NCI-H2081 treated with DMSO at 0.1 percent for 48 hours (cell line): ENCODE data around the gene TNFRSF13B.

Experiments
- DNase-seq: peaks from one replicate; lab custom pipeline; 2025; lab: John Stamatoyannopoulos, UW

Gene TNFRSF13B

DNA sequence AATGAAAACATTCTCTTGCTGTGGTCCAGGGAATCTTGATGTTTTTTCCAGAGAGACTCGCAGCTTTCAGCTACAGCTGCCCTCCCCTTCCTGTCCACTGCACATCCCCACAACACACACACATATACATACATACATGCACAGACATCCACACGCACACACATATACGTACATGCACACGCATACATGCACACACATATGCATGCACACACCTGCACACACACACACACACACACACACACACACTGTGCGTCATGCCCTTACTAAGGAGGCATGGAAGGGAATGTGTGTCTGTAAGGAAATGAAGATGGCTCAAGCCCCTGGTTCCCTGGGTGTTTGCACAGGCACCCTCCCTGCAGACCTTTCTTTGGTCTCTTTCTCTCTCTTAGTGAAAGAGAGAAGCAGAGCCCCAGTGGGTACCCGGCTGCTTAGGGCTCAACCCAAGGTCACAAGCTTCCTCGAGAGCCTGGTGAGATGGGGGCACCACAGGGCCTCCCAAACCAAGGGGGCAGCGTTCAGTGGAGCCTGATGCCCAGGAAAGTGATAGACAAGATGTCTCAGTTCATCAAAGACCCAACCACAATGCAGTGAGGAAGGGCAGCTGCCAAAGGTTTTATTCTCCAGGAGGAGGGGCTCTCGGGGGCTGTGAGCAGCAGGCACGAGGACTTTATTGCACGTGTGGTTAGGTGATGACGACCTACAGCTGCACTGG is 33.3 kb downstream of the TNFRSF13B start:
- DNase-seq: no peak

DNA sequence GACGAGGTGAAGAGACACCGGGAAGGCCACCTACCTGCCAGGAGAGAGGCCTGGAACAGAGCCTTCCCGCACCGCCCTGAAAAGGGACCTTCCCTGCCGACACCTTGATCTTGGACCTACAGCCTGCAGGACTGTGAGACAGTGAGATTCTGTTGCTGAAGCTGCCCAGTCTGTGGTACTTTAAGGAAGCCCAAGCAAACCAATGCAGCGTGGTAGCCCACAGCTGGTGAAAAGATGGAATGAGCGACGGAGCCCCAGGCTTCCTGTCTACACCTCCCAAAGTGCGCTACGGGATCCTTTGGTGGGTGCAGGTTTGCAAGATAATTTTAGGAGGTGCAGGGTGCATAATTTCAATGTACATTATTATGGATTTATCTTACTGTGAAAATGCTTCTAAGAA is 33.9 kb downstream of the TNFRSF13B start:
- DNase-seq: no peak

DNA sequence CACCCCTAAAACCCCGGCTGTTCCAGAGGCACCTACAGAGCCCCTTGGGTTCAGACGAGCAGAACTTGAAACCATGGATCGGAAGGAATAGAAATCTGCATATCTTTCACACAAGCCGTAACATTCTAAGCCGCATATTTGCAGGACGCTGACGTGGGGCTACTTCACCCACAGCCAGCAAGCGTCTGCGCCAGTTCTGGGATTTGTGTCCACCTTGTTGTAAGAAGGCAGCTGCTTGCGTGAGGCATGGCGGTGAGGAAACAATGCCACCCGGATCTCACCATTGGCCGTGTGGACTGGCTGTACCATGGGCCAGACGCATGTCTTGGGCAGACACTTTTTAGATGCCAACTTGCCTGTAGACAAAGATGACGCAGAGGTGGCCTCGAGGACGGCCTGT is 34.5 kb downstream of the TNFRSF13B start:
- DNase-seq: no peak

DNA sequence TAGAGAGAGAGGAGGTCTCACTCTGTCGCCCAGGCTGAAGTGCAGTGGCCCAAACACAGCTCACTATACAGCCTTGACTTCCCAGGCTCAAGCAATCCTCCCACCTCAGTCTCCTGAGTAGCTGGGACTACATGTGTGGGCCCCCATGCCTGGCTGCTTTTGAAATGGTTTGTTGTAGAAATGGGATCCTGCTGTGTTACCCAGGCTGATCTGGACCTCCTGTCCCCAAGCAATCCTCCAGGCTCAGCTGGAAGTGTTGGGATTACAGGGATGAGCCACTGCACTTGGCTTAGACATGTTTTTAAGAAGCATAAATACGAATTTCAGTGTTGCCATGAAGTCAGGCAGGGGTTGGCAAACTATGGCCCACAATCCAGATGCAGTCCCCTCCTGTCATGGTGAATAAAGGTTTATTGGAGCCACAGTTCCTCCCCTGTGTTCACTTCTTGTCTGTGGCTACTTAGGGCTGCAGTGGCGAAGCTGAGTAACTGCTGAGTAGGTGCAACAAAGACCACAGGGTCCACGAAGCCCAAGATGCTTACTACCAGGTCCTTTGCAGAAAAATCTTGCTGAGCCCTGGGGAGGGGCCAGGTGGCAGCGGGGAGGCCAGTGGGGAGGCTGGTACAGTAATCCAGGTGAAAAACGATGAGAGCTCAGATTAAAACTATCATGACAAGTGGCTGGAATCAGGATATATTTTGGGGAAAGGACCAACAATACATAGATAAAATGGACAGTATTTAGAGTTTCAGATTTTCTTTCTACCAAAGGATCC is 35.2 kb downstream of the TNFRSF13B start:
- no peak for DNase-seq

DNA sequence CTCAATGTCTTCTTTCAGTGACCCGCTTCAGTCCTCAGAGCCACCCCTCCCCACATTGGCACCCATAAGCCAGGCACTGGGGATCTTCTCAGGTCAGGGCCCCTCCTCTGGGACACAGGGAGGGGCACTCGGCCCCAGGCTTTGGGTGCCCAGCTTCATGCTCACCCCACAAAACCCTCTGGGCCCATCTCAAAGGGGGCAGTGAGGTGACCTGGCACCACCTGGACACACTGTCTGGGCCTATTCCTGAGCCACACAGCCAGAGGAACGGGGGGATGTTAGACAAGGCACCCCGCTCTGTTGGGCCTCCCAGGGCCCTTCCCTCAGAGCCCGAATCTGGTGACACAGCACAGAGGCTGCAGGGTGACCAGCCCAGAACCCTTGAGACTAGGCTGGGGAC is 36.1 kb downstream of the TNFRSF13B start:
- no peak for DNase-seq

DNA sequence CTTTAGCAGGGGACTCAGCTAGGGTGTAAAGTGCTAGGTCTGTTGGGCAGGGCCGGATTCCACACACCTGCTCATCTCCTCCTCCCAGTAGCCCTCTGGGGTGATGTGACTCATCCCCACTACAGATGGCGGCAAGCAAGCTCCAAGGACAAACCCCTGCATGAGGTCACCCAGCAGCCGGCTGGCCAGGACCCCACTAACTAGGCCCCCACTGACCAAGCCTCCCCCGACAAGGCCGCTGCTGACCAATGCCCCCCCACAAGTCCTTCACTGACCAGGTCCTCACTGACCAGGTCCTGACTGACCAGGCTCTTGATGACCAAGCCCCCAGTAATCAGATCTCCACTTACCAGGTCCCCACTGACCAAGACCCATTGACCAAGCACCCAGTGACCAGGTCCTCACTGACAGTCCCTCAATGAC is 36.7 kb downstream of the TNFRSF13B start:
- DNase-seq: no peak

DNA sequence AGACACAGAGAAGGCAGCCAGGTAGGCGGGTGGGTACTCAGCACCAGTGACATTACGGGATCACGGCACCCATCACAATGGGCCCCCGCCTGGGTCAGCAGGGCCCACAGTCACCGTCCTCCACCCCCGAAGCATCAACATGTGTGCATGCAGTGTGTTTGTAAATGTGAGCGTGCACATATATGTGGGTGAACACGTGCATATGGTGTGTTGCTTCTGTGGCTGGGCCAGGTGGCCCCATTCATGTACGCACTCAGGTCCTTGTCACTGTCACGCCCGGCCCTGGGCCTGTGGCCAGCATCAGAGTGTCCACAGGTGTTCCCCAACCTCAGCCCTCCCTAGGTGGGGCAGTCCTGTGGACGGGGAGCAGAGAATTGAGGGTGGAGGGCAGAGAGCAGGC is 37.1 kb downstream of the TNFRSF13B start:
- no peak for DNase-seq

DNA sequence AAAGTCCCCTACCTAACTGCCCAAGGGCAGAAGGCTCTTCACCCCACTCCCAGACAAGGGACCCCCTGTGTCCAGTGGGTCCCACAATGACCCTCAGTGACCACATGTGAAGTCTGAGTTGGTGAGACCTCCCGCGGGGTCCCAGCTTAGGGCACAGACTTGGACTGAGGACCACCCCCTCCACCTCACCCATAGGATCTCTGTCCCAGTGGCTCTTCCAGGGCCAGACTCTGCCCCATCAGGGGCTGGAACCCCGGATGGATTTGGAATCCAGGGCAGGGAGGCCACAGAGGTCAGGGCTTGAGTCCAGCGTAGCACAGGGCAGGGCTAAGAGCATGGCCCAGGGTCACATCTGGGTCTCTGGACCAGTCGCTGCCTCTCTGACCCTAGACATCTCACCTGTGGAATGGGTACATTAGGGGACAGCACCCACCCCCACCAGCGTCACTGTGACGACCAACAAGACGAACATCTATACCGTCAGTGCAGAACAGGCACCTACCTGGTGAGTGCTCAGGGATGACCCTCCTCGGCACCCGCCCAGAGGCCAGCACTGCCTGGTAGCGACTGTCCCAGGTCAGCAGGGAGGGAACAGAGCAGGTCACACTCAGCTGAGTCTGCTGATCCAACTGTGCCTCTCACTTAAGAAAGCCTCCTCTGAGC is 37.7 kb downstream of the TNFRSF13B start:
- DNase-seq: no peak

DNA sequence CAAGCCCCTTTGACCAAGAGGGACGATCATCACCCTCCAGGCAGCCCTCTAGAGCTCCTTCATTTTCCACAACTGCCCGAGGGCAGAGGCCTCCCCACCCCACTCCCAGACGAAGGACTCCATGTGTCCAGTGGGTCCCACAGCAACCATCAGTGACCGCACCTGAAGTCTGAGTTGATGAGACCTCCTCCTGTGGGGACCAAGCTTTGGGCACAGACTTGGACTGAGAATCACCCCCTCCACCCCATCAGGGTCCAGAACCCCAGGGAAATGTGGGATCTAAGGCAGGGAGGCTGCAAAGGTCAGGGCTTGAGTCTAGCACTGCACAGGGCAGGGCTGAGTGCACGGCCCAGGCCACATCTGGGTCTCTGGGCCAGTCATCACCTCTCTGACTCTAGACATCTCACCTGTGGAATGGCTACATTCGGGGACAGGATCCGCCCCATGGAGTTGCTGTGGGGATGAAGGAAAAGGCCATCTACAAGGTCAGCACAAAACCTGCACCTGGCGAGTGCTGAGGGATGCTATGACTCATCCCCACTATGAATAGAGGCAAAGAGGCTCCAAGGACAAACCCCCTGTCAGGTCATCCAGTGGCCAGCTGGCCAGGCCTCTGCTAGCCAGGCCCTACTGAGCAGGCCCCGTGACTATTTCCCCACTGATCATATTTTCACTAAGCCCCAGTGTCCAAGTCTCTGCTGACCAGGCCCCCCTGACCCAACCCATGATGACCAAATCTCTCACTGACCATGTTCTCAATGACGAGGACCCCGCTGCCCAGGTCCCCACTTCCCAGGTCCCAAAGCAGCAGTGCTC is 38.4 kb downstream of the TNFRSF13B start:
- no peak for DNase-seq

DNA sequence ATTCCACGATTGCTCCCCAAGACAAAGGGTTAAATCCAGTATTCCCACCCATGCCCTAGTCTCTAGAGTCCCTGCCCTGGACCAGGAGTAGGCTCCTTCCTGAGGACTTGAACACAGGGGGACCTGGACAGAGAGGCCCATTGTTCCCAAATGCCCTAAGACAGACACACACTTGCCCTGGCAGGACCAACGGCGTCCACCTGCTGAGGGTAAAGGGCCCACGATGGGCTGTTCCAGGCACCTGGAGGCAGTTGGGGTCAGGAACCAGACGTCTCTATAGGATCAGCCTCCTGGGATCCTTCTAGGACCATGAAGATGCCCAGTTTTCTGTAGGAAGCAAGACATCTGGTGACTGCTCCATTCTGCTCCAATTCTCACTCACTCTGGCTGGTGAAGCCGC is 39.3 kb downstream of the TNFRSF13B start:
- DNase-seq: no peak

DNA sequence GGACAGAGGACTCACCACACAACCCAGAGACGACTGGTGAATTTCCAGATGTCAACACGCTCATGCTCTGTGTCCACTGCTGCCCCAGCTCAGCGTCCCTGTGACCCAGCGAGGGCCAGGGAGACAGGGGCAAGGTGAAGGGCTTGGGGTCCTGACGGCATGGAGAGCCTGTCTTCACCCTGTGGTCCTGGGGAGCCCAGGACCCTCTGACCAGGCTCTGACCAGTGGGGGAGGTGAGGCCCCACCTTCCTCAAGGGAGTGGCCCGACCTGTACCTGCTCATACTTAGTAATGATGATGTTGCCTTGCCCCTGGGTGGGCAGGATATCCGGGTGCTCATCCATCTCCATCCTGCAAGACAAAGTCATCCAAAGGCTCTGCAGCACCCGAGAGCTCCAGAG is 39.8 kb downstream of the TNFRSF13B start:
- no peak for DNase-seq

DNA sequence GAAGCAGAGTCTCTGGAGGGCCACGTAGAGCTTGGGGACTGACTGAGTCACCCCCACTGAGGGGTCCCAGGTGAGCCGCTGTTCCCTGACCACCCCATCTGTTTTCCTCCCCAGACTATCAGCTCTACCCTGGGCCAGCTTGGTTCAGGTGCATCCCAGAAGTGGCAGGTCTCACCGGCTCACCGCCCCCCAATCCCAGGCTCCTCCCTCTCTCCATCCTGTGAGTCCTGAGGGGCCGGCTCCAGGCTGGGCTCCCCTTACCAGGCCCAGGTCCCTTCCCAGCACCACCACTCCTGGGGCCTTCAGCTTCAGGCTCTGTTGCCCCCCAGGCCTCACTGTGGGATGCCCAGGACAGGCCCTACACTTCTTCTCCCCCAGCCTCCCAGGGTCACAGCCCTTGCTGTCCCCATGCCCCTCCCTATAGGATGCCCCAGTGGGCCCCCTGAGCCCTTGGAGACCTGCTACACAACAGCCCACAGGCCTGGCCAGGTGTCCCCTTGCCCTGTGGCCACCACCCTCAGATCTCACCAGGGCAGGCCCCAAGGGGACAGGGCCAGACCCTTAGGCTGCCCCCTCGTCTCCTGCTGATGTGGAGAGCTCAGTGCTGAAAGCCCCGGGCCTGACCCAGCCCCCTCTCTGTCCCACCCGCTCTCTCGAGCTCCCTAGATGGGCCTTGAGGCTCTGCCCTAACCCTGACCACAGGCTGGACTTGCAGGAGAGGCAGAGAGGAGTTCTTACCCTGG is 40.4 kb downstream of the TNFRSF13B start:
- no peak for DNase-seq

DNA sequence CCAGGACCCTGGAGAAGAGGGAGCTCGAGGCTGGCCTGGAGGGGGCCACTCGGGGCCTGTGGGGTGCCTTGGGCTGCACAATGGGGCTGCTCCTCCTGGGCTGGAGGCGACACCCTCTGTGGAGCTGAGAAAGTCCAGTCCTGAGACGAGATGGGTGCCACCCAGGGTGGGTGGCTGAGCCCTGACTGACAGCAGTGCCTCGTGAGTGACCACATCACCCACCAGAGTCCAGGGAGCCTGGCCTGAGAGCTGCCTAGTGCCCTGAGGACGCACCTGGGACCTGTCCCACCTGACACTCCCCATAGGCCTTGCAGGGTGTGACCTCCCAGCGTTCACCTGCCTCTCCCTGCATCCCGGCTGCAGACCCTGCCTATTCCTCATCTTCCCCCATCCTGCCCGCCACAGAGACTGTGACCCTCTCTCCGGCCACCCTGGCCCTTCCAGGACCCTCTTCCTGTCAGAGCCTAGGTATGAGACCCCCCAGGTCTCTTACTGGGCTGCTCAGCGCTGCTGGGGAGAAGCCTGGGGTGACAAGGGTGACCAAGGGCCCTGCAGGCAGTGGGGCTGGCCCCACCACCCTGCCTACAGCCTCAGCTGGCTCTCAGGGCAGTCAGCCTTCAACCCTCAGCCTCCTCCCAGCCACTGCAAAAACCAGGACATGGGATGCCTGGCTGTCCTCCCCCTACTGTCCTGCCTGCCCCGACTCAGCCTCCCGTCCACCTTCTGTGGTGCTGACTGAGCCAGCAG is 41.2 kb downstream of the TNFRSF13B start:
- DNase-seq: no peak

DNA sequence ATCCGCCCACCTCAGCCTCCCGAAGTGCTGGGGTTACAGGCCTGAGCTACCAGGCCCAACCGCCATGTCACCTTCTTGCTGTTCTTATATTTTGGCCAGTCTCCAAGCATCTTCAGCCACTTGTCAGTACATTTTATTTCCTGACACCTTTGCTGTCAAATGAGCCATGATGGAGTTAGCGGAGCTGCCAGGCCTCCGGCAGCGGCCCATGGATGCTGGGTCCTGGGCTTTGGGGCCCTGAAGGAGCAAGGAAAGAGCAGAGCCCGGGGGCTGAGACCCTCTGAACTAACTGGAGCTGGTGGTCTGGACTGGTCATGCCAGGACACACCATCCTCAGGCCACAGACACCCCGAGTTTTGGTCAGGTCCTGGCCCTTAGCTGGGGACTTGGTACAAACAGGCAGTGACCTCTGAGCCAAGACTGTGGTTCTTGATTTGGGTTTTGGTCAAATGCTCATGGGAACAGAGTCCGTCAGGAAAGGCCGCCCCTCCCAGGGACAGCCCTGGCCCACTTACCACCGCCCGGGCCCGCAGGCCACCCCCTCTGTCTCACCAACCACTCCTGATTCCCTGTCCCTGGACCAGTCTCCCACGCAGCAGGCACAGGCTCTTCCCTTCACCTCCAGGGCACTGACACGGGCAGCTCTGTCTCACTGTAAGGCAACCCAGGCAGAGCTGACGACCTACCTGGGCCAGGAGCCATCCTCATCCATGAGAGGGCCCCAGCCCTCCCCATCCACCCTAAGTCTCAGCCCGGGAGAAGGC is 42.0 kb downstream of the TNFRSF13B start:
- DNase-seq: no peak

DNA sequence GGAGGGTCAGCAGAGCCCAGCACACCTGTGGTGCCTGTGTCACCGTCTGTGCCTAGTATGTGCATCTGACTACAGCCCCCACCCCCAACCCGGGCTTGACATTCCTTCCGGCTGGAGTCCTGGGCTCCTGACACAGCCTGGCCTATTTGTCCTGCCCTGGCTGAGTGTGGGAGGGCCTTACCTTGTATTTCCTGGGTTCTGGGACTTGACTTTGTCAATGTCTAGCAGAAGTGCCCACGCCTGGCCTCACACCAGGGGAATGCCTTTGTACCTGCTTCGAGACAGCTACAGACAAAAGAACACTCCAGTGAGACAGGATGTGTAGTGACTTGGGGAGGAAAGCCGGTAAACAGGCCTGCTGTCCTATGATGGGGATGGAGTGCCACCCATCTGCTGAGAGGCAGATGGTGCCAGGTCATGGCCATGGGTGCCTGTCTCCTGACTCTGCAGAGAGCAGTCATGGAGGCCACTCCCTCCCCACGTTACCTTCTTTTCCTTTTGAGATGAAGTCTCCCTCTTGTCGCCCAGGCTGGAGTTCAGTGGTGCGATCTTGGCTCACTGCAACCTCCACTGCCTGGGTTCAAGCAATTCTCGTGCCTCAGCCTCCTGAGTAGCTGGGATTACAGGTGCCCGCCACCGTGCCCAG is 42.8 kb downstream of the TNFRSF13B start:
- DNase-seq: no peak

DNA sequence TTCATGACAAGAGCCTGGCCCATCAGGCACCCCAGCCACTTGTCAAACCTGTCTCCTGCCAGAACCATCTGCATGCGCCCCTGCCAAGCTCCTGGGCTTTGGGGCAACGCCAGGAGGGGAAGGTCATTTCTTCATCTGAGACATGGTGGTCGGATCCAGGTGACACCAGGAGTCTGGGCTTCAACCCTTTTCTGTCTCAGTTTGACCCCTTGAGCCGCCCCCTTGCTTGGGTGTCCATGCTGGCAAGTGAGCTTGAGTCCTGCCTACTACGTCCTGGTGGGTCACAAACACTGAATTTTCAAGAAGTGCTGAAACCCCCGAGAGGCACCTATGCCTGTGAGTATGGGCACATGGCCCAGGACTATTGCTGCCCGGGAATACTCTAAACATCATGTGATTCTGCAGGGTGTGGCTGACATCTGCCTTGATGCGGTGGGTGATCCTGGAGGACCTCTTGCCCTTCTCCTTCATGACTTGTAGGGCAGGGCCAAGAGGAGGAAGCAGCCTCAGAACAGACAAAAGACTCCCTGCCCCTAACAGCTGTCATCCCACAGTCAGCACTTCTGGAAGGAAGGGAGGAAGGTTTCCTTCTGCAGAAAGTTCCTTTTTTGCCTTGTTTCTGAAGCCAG is 43.4 kb downstream of the TNFRSF13B start:
- DNase-seq: no peak

DNA sequence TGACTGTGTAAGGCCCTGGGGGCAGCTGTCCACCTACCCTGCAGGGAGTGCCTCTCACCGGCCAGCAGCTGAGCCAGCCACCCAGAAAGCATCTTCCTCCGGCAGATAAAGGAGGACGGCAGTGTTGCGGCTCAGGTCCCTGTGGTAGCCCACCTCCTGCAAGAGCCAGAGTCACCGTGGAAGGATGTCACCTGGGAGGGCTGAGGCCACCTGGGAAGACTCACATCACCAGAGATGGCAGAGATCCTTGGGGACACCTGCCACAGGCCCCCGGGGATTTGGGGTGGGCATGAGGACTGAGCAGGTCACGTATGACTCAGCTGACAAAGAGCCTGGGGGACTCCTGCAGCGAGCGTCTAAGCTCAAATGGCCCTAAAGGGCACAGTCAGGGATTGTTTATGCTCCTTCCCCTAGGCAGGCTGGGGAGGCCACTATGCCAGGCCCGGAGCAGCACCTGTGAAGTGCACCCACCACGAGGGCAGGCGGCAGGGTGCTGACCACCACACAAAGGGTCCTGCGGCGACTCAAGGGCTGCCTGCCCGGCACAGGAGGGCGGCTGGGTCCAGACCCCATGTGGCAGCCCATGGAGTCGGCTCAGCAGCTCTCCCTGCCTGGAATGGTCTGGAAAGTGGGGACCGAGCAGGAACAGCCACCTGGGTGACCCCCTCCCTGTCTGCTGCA is 44.1 kb downstream of the TNFRSF13B start:
- no peak for DNase-seq
